HAP-1 (cell line): ENCODE results near the gene ADAMTSL2.

ENCODE experiments used
- DNase-seq, 2 experiments: peaks; one replicate each; pipeline ENCODE4 v3.0.0-alpha.2; 2016 to 2020; ENCODE audit warnings: low spot score in 2 of 2
- H3K27me3 ChIP-seq: fragments of 250-450 bp; sonication (Bioruptor Pico); 2 replicates; pipeline ENCODE4 v1.5.1; 2020; ENCODE audit warnings: low read depth, mild to moderate bottlenecking, moderate library complexity
- H3K36me3 ChIP-seq: fragments of 250-450 bp; sonication (Bioruptor Pico); replicated peaks from 2 replicates; pipeline ENCODE4 v1.5.1; 2020; ENCODE audit warnings: mild to moderate bottlenecking
- H3K4me1 ChIP-seq: fragments of 250-450 bp; sonication (Bioruptor Pico); 2 replicates; pipeline ENCODE4 v1.5.1; 2020; ENCODE audit warnings: mild to moderate bottlenecking
- H3K4me3 ChIP-seq: fragments of 250-450 bp; sonication (Bioruptor Pico); 2 replicates; pipeline ENCODE4 v1.5.1; 2020; ENCODE audit warnings: mild to moderate bottlenecking, moderate library complexity
- H3K9me3 ChIP-seq: fragments of 250-450 bp; sonication (Bioruptor Pico); 2 replicates; pipeline ENCODE4 v1.5.1; 2020; ENCODE audit warnings: mild to moderate bottlenecking, moderate library complexity
- in situ Hi-C: fragments of 300-500 bp; cut with MboI; formaldehyde crosslinking; loops from 3 replicates; pipeline ENCODE4 v1.14.3; 2020; ENCODE audit warnings: low sequenced_read_pairs, inconsistent platforms, mixed read lengths

The ADAMTSL2 gene

DNA sequence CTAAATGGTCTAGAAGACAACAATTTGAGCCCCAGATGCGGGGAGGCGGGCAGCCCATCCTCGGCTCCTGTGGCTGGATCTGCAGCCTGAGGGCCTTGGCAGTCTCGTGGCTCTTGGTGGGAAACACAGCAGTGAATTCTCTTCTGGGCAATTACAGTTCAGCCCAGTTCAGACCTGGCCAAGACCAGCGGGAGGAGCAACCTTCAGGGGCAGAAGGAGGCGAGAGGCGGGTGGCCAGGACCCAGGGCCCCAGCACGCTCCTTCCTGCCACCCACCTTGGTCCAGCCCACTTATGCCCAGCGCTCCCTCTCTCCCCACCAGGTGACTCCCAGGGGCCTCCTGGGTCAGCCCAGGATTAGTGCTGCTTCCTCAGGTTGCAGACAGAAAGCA lies 17.5 kb upstream of the ADAMTSL2 start:
- no peak overlapping the region for H3K4me3 ChIP-seq
- peaks cover 3% of the 10 kb centered on the region; the same call in 1 of the 2 replicates for H3K27me3 ChIP-seq
- H3K4me1 ChIP-seq: no peaks in the 10 kb centered on the region
- DNase-seq: no peak
- in situ Hi-C loops: no loop called here
- no peaks in the 10 kb centered on the region for H3K9me3 ChIP-seq
- no peaks in the 10 kb centered on the region for H3K36me3 ChIP-seq

DNA sequence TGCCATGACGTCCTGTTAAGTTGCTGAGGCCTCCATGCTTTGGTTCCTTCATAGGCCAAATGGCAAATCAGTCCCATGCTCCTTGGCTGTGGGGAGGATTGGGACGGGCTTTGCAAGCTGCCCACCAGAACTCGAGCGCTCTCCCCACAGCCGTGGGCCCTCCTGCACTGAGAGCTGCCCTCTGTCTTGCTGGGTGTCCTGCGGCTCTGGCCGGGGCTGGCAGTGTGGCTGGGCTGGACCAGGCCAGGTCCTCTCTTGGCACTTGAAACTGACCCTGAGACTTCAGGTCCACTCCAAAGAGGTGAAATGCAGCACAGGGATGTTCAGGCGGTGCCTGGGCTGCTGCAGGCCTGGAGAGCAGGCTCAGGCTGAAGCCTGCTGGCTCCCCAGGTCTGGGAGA lies 16.8 kb upstream of the ADAMTSL2 start:
- H3K36me3 ChIP-seq: no peaks in the 10 kb centered on the region
- in situ Hi-C loops: no loop called here
- no peaks in the 10 kb centered on the region for H3K9me3 ChIP-seq
- H3K4me3 ChIP-seq: no peak overlapping the region
- H3K4me1 ChIP-seq: no peaks in the 10 kb centered on the region
- no peak for DNase-seq
- H3K27me3 ChIP-seq: peaks cover 3% of the 10 kb centered on the region; the same call in 1 of the 2 replicates

DNA sequence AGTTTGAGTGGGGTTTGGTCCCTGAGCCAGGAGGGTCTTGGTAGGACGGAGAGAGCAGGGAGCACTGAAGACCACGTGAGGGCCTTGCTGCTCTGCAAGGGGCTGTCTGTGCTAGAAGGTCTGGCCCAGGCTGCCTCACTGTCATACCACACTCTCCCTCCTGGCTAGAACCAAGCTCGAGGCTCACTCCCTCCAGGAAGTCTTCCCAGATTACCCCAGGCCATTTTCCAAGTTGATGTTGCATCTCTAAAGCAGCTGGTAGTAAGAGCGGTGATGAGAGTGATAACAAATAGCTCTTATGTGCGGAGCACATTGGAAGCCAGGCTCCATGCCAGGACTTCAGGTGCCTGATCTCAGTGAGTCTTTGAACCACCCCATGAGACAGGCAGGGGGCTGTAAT lies 16.3 kb upstream of the ADAMTSL2 start:
- no peak for DNase-seq
- no peaks in the 10 kb centered on the region for H3K36me3 ChIP-seq
- H3K27me3 ChIP-seq: peaks cover 3% of the 10 kb centered on the region; the same call in 1 of the 2 replicates
- in situ Hi-C loops: no loop called here
- no peak overlapping the region for H3K4me3 ChIP-seq
- no peaks in the 10 kb centered on the region for H3K4me1 ChIP-seq
- no peaks in the 10 kb centered on the region for H3K9me3 ChIP-seq

DNA sequence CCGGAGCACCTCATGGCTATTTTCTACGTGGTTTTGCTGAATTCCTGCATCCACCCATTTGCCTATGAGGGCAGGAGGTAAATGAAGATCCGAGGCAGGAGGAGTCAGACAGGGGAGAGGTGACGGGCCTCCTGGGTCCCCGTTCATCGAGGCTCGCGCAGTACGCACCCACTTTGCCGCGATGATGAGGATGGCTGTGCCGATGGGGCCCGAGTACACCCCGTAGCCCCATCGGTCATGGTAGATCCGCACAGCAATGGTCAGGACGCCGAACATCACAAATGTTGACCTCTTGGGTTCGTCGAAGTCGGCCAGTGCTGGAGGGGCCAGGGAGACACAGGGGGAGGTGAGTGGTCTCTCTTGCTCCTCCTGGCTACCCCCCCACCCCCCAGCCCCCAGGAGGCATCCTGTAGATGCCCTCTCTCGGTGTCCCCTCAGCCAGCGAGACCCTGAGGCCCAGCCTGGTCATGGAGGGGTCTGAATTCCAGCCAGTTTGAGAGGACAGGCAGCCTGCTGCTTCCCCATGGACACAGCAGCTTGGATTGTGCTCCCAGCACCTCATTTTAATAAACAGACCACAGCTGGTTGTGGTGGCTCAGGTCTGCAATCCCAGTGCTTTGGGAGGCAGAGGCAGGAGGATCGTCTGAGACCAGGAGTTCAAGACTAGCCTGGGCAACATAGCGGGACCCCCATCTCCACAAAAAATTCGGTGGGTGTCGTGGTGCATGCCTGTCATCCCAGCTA lies 15.6 kb upstream of the ADAMTSL2 start:
- Histone ChIP-seq H3K4me3 (no peak overlapping the region), H3K27me3 (peaks cover 3% of the 10 kb centered on the region; the same call in 1 of the 2 replicates), H3K36me3 (no peaks in the 10 kb centered on the region), H3K9me3 (no peaks in the 10 kb centered on the region), H3K4me1 (no peaks in the 10 kb centered on the region)
- in situ Hi-C loops: no loop called here
- DNase-seq: no peak

DNA sequence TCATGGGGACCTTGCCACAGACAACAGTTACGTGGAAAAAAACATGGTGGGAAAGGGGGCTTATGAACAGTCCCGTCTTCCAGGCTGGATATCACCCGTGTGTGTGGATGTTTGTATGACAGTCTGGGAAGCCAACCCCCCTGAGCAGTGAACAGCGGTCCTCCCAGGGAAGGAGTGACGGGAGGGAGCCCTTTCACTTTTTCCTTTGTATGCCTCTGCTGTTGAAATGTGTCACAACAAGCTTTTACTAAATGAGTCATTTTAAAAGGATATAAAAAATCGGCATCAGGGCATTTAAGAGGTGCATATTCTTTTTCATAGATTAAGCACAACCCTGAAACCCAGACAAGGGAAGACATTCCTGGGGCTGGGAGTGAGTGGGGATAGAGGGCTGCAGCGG lies 14.8 kb upstream of the ADAMTSL2 start:
- Histone ChIP-seq H3K4me1 (no peaks in the 10 kb centered on the region), H3K4me3 (no peak overlapping the region), H3K36me3 (no peaks in the 10 kb centered on the region), H3K27me3 (peaks cover 1% of the 10 kb centered on the region; the same call in 1 of the 2 replicates), H3K9me3 (no peaks in the 10 kb centered on the region)
- no peak for DNase-seq
- in situ Hi-C loops: no loop called here

DNA sequence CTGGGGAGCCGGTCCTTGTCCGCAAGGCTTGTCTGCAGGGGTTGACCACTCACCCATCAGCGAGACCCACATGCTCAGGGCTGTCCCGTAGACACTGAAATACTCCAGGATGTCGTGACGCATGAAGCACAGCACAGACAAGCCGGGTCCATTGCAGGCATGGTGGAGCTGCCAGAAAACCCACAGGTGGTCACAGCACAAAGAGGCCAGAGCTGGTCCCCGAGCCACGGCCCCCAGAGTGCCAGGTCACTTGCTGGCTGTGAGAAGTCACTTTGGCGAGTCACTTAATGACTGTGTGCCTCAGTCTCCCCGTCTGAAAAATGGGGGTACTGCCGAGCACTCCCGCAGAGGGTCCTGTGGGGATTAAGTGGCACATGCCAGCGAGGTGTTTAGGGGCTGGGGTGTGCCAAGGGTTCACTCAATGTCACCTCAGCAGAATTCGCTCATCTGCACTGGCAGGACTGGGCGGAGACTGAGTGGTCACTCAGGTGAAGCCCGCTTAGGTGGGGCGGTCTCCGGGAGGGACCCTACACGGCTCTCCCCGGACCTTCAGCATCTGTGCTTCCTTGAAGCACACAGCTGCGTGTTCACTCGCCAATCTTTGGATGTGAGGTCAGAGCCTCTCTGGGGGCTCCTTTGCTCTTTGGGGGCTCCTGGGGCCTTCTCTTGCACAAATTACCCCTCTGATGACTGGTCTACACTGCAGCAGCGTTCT lies 14.2 kb upstream of the ADAMTSL2 start:
- Histone ChIP-seq H3K9me3 (no peaks in the 10 kb centered on the region), H3K4me3 (no peak overlapping the region), H3K27me3 (no peaks in the 10 kb centered on the region), H3K4me1 (no peaks in the 10 kb centered on the region), H3K36me3 (no peaks in the 10 kb centered on the region)
- in situ Hi-C loops: no loop called here
- no peak for DNase-seq

DNA sequence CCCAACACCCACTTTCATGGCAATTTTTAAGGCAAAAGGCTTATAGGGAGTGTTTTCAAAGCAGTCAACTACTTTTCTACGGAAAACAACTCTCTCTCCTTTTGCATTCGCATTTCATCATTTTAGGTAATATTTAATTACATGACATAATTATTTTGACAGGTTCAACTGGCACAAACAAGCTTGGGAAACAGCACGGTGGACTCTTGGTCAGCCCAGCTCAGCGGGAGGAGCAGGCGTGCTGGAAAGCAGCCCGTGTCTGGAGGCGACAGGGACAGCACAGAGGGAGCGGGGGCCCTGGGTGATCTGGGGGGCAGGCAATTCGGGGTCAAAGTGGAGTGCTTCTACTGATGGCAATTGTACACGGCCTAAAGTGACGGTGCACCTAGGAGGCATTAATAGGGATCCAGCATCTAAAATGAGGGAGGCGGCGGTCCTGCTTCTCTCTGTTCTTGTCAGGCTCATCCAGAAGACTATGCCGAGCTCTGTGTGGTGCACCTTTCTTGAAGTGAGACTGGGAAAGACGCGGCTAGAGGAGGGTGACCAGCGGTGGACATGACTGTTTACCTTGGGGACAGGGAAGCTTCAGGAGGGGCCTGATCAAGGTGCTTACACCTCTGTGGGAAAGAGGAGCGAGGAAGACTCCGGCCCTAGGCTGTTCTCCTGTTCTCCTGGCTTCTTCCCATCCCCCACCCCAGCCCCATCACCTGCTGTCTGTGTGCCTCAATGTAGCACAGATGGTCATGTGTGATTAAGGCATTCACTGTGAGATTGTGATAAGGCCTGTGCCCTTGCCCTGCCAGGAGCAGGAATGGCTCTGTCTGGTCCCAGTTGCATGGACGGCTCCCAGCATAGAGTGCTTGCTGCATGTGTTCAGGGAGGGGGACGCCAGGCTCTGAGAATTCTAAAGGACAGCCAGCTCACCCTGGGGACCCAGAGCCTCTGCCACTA lies 13.1 kb upstream of the ADAMTSL2 start:
- no peak for DNase-seq
- no peak overlapping the region for H3K4me3 ChIP-seq
- H3K36me3 ChIP-seq: no peaks in the 10 kb centered on the region
- H3K4me1 ChIP-seq: no peaks in the 10 kb centered on the region
- in situ Hi-C loops: no loop called here
- H3K9me3 ChIP-seq: no peaks in the 10 kb centered on the region
- no peaks in the 10 kb centered on the region for H3K27me3 ChIP-seq

DNA sequence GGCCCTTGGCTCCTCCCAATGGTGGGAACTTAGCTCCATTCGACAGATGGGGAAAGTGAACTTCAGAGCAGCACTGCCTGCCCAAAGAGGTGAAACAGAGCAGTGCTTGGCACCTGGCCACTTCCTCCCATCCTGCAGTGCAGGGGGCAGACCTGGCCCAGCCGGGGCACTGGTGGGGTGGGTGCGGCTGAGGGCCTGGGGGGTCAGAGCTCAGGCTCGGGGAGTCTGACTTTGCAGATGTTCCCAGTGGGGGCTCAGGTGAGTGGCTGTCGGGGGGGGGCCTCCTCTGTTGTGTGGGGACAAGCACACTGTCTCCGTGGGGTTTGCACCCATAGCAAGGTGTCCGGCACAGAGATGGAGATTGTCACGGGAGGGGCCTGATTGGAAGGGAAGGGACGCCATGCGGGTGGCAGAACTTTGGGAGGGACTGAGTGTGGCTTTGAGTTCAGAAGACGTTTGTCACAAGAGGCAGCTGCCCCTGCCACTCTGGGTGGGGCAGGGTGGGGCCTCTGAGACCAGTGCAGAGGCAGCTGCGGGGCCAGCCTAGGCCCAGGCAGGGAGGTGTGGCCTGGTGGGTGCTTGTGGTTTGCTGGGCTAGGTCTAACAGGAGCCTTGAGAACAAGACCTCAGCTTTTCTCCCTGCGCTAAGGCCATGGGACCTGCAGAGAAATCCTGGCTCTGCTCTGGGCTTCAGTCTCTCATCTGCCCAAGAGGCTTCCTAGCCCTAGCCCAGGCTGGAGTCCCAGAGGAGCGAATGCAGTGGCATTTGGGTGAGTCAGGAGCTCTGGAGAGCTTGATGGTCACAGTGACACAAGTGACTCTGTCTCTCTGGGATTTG lies 12.2 kb upstream of the ADAMTSL2 start:
- no peaks in the 10 kb centered on the region for H3K4me1 ChIP-seq
- in situ Hi-C loops: no loop called here
- H3K9me3 ChIP-seq: no peaks in the 10 kb centered on the region
- no peak overlapping the region for H3K4me3 ChIP-seq
- no peaks in the 10 kb centered on the region for H3K27me3 ChIP-seq
- DNase-seq: no peak
- no peaks in the 10 kb centered on the region for H3K36me3 ChIP-seq

DNA sequence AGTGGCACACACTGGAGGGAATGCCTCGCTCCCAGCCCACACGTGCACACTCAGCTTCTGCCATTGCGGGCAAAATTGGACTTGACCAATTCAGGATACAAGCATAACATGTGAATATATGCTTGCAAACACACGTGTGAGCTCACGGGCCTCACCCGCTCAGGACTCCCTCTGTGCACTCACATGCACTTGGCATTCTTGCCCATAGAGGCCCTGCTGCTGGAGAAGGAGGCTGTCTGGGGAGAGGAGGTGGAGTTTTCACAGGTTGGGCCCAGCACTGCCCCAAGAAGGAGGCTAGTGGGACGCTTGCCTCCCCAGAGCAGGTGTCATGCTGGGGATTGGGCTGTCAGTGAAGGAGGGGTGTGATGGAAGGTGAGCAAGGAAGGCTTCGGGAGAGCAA lies 11.4 kb upstream of the ADAMTSL2 start:
- H3K9me3 ChIP-seq: no peaks in the 10 kb centered on the region
- 0 out of 2 replicates have a peak, but pooled peaks cover 7% of the 10 kb centered on the region for H3K27me3 ChIP-seq
- H3K4me3 ChIP-seq: no peak overlapping the region
- DNase-seq: no peak
- in situ Hi-C loops: no loop called here
- H3K36me3 ChIP-seq: no peaks in the 10 kb centered on the region
- H3K4me1 ChIP-seq: no peaks in the 10 kb centered on the region

DNA sequence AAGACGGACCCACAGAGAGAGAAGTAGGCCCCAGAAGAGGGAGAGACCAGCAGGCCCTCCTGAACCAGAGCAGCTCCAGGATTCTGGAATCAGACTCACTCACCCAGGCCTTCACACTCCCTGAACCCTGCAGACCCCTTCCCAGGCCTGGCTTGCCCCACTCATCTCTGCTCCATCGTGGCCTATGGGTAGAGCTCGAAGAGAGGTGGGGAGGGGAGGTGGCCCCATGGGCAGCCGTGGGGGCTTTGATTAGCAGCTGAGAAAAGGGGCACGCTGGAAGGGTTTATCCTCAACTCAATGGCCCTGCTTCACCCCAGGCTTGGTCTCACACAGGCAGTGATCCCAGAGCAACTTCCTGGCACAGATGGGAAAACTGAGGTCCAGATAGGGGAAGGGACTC lies 10.4 kb upstream of the ADAMTSL2 start:
- DNase-seq: no peak
- Histone ChIP-seq H3K27me3 (peaks cover 10% of the 10 kb centered on the region; the same call in 1 of the 2 replicates), H3K36me3 (no peaks in the 10 kb centered on the region), H3K4me1 (no peaks in the 10 kb centered on the region), H3K9me3 (no peaks in the 10 kb centered on the region), H3K4me3 (no peak overlapping the region)
- in situ Hi-C loops: no loop called here

DNA sequence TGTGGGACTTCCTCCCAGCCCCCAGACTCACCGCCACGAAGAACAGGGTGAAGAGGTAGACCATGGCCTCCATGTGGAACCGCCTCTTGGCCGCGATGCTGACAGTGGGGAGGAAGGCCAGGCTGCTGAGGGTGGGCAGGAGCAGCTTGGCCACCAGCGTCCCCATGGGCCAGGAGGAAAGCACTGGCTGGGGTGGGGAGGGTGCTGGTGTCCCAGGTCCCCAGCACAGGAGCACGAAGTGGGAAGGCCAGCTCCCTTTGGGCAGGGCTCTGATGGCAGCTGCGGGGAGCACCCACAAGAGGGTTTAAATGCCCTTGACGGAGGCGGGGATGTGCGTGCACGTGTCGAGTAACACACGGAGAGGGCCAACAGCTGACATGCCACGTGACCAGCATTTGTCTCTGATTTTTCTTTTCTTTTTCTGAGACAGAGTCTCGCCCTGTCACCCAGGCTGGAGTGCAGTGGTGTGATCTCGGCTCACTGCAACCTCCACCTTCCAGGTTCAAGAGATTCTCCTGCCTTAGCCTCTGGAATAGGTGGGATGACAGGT lies 9.8 kb upstream of the ADAMTSL2 start, which contains the start of gene MYMK:
TSS of gene MYMK (minus strand) at position 281 of the 550 bp plus-strand sequence. CDS start at position 166, 115 bp downstream.
- DNase-seq: no peak
- no peaks in the 10 kb centered on the region for H3K4me1 ChIP-seq
- H3K36me3 ChIP-seq: no peaks in the 10 kb centered on the region
- in situ Hi-C loops: no loop called here
- peaks cover 12% of the 10 kb centered on the region; the same call in 1 of the 2 replicates for H3K27me3 ChIP-seq
- no peaks in the 10 kb centered on the region for H3K9me3 ChIP-seq
- no peak within 1 kb of the TSS for H3K4me3 ChIP-seq

DNA sequence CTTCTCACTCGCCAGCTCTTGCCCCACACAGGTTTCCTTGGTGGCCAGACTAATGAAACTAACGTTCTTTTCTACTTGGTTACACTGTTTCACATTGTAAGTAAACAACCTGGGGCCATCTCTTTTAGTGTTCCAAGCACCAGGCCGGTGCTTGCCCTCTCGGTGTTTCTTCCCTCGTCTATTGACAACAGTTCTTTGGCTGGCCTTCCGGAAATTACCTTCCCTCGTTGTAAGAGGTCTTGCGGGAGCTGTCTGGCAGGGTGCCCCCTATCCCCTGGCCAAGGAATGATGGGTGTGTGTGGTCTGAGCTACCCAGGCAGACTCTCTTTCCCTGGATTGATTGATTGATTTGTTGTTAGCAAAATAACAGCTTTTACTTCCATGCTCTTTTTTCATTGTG lies 8.8 kb upstream of the ADAMTSL2 start:
- no peaks in the 10 kb centered on the region for H3K9me3 ChIP-seq
- DNase-seq: no peak
- peaks cover 12% of the 10 kb centered on the region; the same call in 1 of the 2 replicates for H3K27me3 ChIP-seq
- no peaks in the 10 kb centered on the region for H3K36me3 ChIP-seq
- H3K4me1 ChIP-seq: no peaks in the 10 kb centered on the region
- in situ Hi-C loops: no loop called here
- H3K4me3 ChIP-seq: no peak overlapping the region
